ENCODE results near the gene GRM8.
A peak's percentile ranks its signal among the peaks of the same experiment; 100 is the strongest.

GRCh38 chr7:127107601-127108007 is 145.1 kb downstream of the GRM8 start:
- TF ChIP-seq, protein P1, sequence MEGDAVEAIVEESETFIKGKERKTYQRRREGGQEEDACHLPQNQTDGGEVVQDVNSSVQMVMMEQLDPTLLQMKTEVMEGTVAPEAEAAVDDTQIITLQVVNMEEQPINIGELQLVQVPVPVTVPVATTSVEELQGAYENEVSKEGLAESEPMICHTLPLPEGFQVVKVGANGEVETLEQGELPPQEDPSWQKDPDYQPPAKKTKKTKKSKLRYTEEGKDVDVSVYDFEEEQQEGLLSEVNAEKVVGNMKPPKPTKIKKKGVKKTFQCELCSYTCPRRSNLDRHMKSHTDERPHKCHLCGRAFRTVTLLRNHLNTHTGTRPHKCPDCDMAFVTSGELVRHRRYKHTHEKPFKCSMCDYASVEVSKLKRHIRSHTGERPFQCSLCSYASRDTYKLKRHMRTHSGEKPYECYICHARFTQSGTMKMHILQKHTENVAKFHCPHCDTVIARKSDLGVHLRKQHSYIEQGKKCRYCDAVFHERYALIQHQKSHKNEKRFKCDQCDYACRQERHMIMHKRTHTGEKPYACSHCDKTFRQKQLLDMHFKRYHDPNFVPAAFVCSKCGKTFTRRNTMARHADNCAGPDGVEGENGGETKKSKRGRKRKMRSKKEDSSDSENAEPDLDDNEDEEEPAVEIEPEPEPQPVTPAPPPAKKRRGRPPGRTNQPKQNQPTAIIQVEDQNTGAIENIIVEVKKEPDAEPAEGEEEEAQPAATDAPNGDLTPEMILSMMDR (IDR thresholded peaks at IDR 0.05; ENCODE audit: poor library complexity, severe bottlenecking): peak; percentile 36
- no peak for TF ChIP-seq TAF1 (IDR thresholded peaks at IDR 0.05; ENCODE audit: low read depth)

Data from neural cell (in vitro differentiated cells).